ENCODE results near the gene NFKBIL1. TPM values are rescaled to one million over a fixed set of nuclear protein-coding genes. Genes with fewer than 3 reads are reported as not detected.
"Not testable (repeated sequence)": the region's sequence is repeated elsewhere in the genome, so short reads cannot be mapped to it uniquely, and the experiment has no call there.

The NFKBIL1 gene
- total RNA-seq, 1 experiment from 2014 or later, result 29.3 TPM

DNA sequence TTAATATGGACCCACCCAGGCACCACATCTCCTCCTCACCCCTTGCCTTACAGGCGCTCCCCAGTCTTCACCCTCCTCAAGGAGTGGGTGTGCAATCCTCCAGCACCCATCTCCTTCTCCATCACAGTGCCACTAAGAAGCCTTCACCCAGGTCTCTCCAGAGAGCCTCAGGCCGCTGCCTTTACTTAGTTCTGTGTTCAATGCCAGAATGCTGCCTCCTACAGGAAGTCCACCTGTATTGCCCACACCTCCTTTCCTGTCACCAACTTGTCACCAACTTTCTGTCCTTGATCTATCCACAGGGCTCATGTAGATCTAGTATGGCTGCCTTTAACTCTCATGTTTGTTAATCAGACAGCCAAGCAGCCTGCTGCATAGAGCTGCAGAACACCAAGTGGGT, 38.1 kb downstream of the NFKBIL1 start:
- Histone ChIP-seq H3K4me3 (no peak overlapping the region), H3K27me3 (no peaks in the 10 kb centered on the region), H3K36me3 (no peaks in the 10 kb centered on the region), H3K9me3 (no peaks in the 10 kb centered on the region)
- DNase-seq, result no peak

DNA sequence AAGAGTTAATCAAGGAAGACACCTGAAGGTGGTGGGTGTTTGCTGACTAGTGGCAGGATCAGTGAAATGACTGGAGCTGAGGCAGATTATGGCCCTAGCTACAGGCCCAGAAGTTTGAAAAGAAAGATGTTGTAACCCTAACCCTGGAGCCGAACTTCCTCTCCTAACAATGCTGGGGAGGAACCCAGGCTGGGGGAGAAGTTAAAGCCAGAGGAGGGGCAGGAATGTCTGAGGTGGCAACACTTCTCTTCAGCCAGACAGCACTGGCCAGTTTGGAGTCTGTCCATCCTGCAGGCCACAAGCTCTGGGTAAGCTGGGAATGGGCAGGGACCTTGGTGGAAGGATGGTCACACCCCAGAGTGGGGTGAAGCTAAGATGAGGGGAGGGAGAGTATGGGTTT, 38.6 kb downstream of the NFKBIL1 start, which contains the start of gene LST1:
LST1 (plus strand) TSS at position 270 of the 400 bp plus-strand sequence. CDS start 1,023 bp downstream, outside the sequence.
- H3K27me3 ChIP-seq, result no peaks in the 10 kb centered on the region
- H3K4me3 ChIP-seq, result no peak within 1 kb of the TSS
- no peak for DNase-seq
- H3K36me3 ChIP-seq, result no peaks in the 10 kb centered on the region
- H3K9me3 ChIP-seq, result no peaks in the 10 kb centered on the region

DNA sequence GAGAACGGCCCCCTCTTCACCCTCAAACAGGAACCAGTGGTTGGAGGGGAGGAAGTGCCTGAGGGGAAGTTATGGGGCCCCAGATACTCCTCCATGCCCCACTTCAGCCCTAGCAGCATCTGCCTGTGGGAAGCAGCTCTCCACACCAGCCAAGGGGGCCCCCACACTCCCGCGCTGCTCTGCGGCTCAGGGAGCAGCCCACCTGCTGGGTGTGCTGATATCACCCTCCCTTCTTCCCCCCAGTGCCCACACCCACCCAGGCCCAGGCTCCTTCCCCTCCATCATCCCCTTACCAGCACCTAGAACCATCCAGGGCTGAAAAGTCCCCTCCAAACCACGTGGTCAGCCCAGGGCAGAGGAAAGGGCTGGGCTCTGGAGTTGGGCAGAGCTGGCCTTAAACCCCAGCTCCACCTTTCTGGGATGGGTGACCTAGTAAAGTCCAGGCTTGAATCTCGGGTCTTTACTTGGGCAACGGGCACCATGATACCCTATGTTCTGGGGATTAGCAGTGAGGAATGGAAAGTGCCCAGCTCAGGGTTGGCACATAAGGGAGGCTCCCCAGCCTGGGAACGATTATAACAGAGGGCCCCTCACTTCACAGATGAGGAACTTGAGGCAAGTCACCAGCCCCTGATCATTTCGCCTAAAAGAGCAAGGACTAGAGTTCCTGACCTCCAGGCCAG, 39.3 kb downstream of the NFKBIL1 start:
- H3K27me3 ChIP-seq, result no peaks in the 10 kb centered on the region
- DNase-seq, result no peak
- no peaks in the 10 kb centered on the region for H3K36me3 ChIP-seq
- no peak overlapping the region for H3K4me3 ChIP-seq
- no peaks in the 10 kb centered on the region for H3K9me3 ChIP-seq

DNA sequence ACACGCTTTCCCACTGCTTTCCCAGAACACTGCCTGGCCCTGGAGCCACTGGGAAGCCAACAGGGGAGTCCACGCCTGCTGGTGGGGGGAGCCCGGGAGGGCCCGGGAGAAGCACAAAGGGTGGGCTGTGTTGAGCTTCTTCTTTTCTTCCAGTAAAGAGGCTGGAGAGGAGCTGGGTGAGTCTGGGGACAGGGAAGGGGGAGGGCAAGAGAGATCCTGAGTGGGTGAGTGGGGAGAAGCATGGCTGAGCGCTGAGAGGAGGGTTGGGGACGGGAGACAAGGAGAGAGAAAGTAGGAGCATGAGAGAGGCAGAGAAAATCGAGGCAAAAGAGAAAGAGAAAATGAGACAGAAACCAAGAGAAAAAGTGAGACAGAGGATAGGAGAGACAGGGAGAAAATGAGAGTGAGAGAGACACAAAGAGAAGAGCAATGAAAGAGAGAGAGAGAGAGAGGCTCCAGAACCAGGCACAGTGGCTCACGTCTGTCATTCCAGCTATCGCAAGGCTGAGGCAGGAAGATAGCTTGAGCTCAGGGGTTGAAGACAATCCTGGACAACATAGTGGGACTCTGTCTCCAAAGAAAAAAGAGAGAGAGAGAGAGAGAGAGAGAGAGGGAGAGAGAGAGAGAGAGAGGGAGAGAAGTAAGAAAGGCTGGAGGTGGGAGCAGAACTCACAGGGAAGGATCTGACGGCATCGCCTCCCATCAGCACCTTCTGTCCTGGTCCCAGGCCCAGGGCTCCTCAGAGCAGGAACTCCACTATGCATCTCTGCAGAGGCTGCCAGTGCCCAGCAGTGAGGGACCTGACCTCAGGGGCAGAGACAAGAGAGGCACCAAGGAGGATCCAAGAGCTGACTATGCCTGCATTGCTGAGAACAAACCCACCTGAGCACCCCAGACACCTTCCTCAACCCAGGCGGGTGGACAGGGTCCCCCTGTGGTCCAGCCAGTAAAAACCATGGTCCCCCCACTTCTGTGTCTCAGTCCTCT, 40.7 kb downstream of the NFKBIL1 start:
- H3K4me3 ChIP-seq, result no peak overlapping the region
- no peaks in the 10 kb centered on the region for H3K36me3 ChIP-seq
- H3K27me3 ChIP-seq, result no peaks in the 10 kb centered on the region
- H3K9me3 ChIP-seq, result no peaks in the 10 kb centered on the region
- no peak for DNase-seq

DNA sequence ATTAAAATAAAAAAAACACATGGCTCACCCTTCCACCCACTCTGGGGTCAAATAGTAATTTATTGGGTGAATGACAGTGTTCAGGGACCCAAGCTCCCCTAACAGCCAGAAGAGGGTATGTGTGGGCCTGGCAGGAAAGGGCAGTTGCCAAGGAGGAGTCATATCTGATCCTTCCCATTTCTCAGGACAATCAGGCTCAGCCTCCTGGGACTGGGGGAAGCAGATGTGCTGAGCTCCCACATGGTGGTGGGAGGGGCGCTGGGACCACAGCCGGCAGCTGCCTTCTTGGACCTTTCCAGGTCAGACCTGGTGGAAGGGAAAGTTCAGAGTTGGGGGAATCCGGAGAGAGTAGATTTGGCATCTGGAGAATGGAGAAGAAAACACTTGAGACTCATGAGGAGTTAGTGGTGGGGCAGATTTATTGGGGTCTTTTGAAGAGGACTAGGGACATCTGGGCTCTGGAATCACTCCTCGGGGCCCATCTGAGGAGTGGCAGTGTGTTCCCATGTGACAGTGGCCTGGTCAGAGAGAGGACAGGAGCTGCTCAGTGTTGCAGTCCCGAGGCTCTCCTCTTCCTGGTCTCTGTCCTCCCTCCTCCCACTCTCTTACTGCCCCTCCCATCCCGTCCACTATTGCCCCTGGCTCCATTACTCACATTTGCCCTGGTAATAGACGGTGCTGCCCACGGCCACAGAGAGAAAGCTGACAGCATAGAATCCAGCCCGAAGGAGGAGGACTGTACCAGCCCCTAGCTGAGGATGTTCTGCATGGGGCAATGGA, 41.7 kb downstream of the NFKBIL1 start:
- Histone ChIP-seq H3K9me3 (no peaks in the 10 kb centered on the region), H3K36me3 (no peaks in the 10 kb centered on the region), H3K4me3 (no peak overlapping the region), H3K27me3 (no peaks in the 10 kb centered on the region)
- DNase-seq, result no peak

DNA sequence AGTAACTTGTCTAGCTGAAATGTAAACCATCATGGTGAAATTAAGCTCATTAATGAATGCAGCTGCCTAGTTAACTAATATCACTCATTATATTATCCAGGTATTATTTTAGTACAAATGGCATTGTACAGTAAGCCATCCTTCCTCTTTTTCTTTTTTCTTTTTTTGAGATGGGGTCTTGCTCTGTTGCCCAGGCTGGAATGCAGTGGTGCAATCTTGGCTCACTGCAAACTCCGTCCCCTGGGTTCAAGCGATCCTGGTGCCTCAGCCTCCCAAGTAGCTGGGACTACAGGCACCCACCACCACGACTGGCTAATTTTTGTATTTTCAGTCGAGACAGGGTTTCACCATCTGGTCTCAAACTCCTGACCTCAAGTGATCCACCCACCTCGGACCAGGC, 43.3 kb downstream of the NFKBIL1 start:
- H3K27me3 ChIP-seq, H3K9me3 ChIP-seq, DNase-seq, H3K4me3 ChIP-seq, H3K36me3 ChIP-seq: not testable (repeated sequence)

DNA sequence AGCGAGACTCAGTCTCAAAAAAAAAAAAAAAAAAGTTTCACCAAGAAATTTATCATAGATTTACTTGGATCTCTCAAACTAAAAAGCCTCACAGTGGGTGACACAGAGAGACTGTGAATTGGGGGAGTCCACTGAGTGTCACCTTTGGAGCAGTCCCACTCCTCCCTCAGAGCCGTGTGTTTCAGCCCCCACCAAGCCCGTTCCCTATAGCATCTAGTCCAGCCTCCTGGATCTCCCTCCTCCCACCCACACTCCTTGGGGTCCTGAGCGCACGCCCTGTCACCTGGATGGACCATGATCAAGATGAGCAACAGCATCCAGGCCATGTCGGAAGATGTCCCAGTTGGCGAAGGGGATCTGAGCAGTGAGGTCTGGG, 45.0 kb downstream of the NFKBIL1 start:
- Histone ChIP-seq H3K4me3 (no peak overlapping the region), H3K27me3 (no peaks in the 10 kb centered on the region), H3K9me3 (no peaks in the 10 kb centered on the region), H3K36me3 (no peaks in the 10 kb centered on the region)
- no peak for DNase-seq

DNA sequence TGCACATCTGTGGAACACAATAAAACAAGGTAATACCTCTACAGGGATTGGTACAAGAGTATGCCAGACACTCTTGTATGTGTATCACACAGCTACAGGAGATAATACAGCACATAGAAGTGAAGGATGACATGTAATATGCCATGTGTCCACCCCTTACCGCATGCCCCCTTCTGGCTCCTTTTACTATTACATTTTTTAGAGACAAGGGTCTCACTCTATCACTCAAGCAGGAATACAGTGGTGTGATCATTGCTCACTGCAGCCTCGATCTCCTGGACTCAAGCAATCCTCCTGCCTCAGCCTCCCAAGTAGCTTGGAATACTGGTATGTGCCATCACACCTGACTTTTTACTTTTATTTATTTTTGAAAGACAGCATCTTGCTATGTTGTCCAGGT, 49.6 kb downstream of the NFKBIL1 start:
- Histone ChIP-seq H3K4me3 (no peak overlapping the region), H3K9me3 (no peaks in the 10 kb centered on the region), H3K36me3 (no peaks in the 10 kb centered on the region), H3K27me3 (no peaks in the 10 kb centered on the region)
- no peak for DNase-seq

DNA sequence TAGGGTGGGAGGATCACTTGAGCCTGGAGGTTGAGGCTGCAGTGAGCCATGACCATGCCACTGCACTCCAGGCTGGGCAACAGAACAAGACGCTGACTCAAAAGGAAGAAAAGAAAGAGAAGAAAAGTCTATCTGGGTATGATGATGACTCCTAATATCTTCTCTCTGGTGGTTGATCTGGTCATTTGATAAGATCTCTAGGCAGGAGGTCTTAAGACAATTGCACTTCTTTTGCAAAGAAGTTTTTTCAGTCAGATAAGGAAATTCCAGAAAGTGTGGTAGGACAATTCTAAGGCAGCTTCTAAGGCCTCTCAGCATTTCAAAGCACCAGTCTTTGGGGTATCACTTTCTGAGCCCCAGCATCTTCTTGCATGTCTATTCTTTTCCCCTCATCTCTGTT, 59.9 kb downstream of the NFKBIL1 start:
- Histone ChIP-seq H3K27me3 (no peaks in the 10 kb centered on the region), H3K4me3 (no peak overlapping the region), H3K36me3 (no peaks in the 10 kb centered on the region), H3K9me3 (no peaks in the 10 kb centered on the region)
- DNase-seq, result no peak

Other genes starting within 250 kb of the NFKBIL1 start
- gene HLA-B, start 190.4 kb upstream of the NFKBIL1 start, total RNA-seq (2014; rRNA removed; shearing (Covaris generic); ENCODE audit: low replicate concordance), result 35.3 and 69.1 TPM in 2 replicates
- 15.9 and 31.0 TPM in 2 replicates for gene MICA, start 144.0 kb upstream of the NFKBIL1 start, total RNA-seq (2014; rRNA removed; shearing (Covaris generic); ENCODE audit: low replicate concordance)
- 13.1 and 17.6 TPM in 2 replicates for gene MICB, start 49.5 kb upstream of the NFKBIL1 start, total RNA-seq (2014; rRNA removed; shearing (Covaris generic); ENCODE audit: low replicate concordance)
- gene MCCD1, start 18.6 kb upstream of the NFKBIL1 start, total RNA-seq (2014; rRNA removed; shearing (Covaris generic); ENCODE audit: low replicate concordance), result not detected in 2 replicates
- 389 and 536 TPM in 2 replicates for gene DDX39B, start 5.6 kb upstream of the NFKBIL1 start, total RNA-seq (2014; rRNA removed; shearing (Covaris generic); ENCODE audit: low replicate concordance)
- 2.1 and 3.4 TPM in 2 replicates for gene ATP6V1G2, start 1.0 kb upstream of the NFKBIL1 start, total RNA-seq (2014; rRNA removed; shearing (Covaris generic); ENCODE audit: low replicate concordance)
- not detected in 2 replicates for gene LTA, start 24.7 kb downstream of the NFKBIL1 start, total RNA-seq (2014; rRNA removed; shearing (Covaris generic); ENCODE audit: low replicate concordance)
- gene TNF, start 28.0 kb downstream of the NFKBIL1 start, total RNA-seq (2014; rRNA removed; shearing (Covaris generic); ENCODE audit: low replicate concordance), result not detected in 2 replicates
- gene LTB, start 34.8 kb downstream of the NFKBIL1 start, total RNA-seq (2014; rRNA removed; shearing (Covaris generic); ENCODE audit: low replicate concordance), result not detected in 2 replicates
- gene LST1, start 38.7 kb downstream of the NFKBIL1 start, total RNA-seq (2014; rRNA removed; shearing (Covaris generic); ENCODE audit: low replicate concordance), result not detected in 2 replicates
- gene NCR3, start 45.4 kb downstream of the NFKBIL1 start, total RNA-seq (2014; rRNA removed; shearing (Covaris generic); ENCODE audit: low replicate concordance), result not detected in 2 replicates
- not detected in 2 replicates for gene AIF1, start 67.6 kb downstream of the NFKBIL1 start, total RNA-seq (2014; rRNA removed; shearing (Covaris generic); ENCODE audit: low replicate concordance)
- 17.1 and 18.2 TPM in 2 replicates for gene PRRC2A, start 73.1 kb downstream of the NFKBIL1 start, total RNA-seq (2014; rRNA removed; shearing (Covaris generic); ENCODE audit: low replicate concordance)
- 82.2 and 194 TPM in 2 replicates for gene BAG6, start 105.1 kb downstream of the NFKBIL1 start, total RNA-seq (2014; rRNA removed; shearing (Covaris generic); ENCODE audit: low replicate concordance)
- gene APOM, start 108.3 kb downstream of the NFKBIL1 start, total RNA-seq (2014; rRNA removed; shearing (Covaris generic); ENCODE audit: low replicate concordance), result 0.56 TPM in 1 of 2 replicates, not detected in the other
- gene C6orf47, start 113.2 kb downstream of the NFKBIL1 start, total RNA-seq (2014; rRNA removed; shearing (Covaris generic); ENCODE audit: low replicate concordance), result 5.9 and 6.5 TPM in 2 replicates
- 21.4 and 24.2 TPM in 2 replicates for gene GPANK1, start 117.4 kb downstream of the NFKBIL1 start, total RNA-seq (2014; rRNA removed; shearing (Covaris generic); ENCODE audit: low replicate concordance)
- 88.8 and 99.8 TPM in 2 replicates for gene CSNK2B, start 118.5 kb downstream of the NFKBIL1 start, total RNA-seq (2014; rRNA removed; shearing (Covaris generic); ENCODE audit: low replicate concordance)
- gene LY6G5B, start 122.4 kb downstream of the NFKBIL1 start, total RNA-seq (2014; rRNA removed; shearing (Covaris generic); ENCODE audit: low replicate concordance), result 0.42 and 1.1 TPM in 2 replicates
- gene LY6G5C, start 133.5 kb downstream of the NFKBIL1 start, total RNA-seq (2014; rRNA removed; shearing (Covaris generic); ENCODE audit: low replicate concordance), result not detected in 2 replicates
- gene ABHD16A, start 155.7 kb downstream of the NFKBIL1 start, total RNA-seq (2014; rRNA removed; shearing (Covaris generic); ENCODE audit: low replicate concordance), result 19.4 and 43.4 TPM in 2 replicates
- not detected in 2 replicates for gene LY6G6F, start 159.3 kb downstream of the NFKBIL1 start, total RNA-seq (2014; rRNA removed; shearing (Covaris generic); ENCODE audit: low replicate concordance)
- gene LY6G6D, start 167.7 kb downstream of the NFKBIL1 start, total RNA-seq (2014; rRNA removed; shearing (Covaris generic); ENCODE audit: low replicate concordance), result not detected in 2 replicates
- not detected in 2 replicates for gene LY6G6C, start 174.1 kb downstream of the NFKBIL1 start, total RNA-seq (2014; rRNA removed; shearing (Covaris generic); ENCODE audit: low replicate concordance)
- gene MPIG6B, start 175.8 kb downstream of the NFKBIL1 start, total RNA-seq (2014; rRNA removed; shearing (Covaris generic); ENCODE audit: low replicate concordance), result not detected in 2 replicates
- 24.6 and 31.9 TPM in 2 replicates for gene DDAH2, start 181.7 kb downstream of the NFKBIL1 start, total RNA-seq (2014; rRNA removed; shearing (Covaris generic); ENCODE audit: low replicate concordance)
- gene CLIC1, start 188.9 kb downstream of the NFKBIL1 start, total RNA-seq (2014; rRNA removed; shearing (Covaris generic); ENCODE audit: low replicate concordance), result 571 and 764 TPM in 2 replicates
- gene MSH5, start 192.4 kb downstream of the NFKBIL1 start, total RNA-seq (2014; rRNA removed; shearing (Covaris generic); ENCODE audit: low replicate concordance), result 3.1 and 6.3 TPM in 2 replicates
- 2.5 TPM in 1 of 2 replicates, not detected in the other for gene SAPCD1, start 215.0 kb downstream of the NFKBIL1 start, total RNA-seq (2014; rRNA removed; shearing (Covaris generic); ENCODE audit: low replicate concordance)
- 0.13 and 0.84 TPM in 2 replicates for gene VWA7, start 229.7 kb downstream of the NFKBIL1 start, total RNA-seq (2014; rRNA removed; shearing (Covaris generic); ENCODE audit: low replicate concordance)
- gene VARS1, start 248.1 kb downstream of the NFKBIL1 start, total RNA-seq (2014; rRNA removed; shearing (Covaris generic); ENCODE audit: low replicate concordance), result 58.8 and 107 TPM in 2 replicates

All from MG63 (cell line).